GOT3 (cell line): ENCODE measurements around the gene CERT1.

Source experiments
- DNase-seq: peaks from one replicate; lab custom pipeline; 2025; ENCODE audit warnings: mixed read lengths; lab: John Stamatoyannopoulos, UW

CERT1 gene

DNA sequence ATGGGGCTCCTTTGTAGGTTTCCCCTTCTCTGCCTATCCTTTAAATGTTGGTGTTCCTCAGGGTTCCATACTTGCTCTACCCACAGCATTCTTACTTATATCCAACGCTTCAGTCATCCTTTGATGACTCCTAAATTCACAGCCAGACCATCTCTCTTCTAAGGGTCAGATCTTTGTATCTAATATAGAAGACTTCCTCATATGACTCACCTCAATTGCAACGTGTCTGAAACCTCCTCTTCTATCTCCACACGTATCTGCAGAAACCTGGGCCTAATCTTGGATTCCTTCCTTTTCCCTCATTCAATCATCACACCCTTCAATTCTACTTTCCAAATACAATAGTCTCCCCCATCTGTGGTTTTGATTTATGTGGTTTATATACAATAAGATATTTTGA is 106.1 kb downstream of the CERT1 start:
- DNase-seq: no peak

DNA sequence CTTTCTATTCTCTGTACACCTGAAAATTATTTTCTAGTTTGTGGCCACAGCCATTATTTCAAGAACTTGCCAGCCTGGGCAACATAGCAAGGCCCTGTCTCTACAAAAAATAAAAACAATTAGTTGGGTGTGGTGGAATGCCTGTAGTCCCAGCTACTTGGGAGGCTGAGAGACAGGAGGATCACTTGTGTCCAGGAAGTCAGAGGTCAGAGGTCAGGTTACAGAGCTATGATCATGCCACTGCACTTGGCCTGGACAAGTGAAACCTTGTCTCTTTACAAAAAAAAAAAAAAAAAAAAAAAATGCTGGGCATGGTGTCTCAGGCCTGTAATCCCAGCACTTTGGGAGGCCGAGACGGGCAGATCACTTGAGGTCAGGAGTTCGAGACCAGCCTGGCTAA is 116.2 kb downstream of the CERT1 start:
- no peak for DNase-seq

DNA sequence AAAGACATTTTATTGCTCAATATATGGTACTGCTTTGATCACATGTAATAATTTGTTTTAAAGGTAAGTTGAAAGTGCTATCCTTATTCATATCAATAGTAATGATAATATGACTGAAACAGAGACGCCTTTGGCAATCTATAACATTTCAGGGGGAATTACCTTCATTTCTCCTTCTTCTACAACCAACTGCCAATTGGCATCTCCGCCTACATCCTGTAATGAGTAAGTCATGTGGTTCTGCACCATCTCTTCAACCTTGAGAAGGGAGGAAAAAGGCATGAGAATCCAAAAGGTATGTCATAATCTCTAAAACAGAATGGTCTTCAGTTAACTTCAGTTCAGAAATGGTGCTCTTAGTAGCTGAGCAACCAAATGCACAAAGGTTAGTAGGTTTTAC is 122.0 kb downstream of the CERT1 start:
- DNase-seq: no peak

DNA sequence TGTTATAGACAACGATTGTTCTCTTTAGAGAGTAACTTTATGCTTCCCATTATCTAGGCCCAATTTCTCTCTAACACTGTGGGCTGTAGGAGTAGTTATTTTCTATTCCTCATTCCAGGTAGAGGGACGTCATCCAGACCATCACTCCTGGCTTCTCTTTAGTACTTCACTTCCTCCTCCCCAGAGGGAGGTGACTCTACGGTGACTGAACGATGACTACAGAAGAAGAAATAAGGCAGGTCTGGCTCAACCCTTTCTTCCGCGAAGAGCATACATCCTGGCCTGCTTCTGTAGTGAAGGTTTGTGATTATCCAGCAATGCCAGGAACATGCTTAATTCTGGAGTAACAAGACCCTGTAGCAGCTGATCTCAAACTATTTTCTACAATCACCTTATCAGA is 123.6 kb downstream of the CERT1 start:
- no peak for DNase-seq

DNA sequence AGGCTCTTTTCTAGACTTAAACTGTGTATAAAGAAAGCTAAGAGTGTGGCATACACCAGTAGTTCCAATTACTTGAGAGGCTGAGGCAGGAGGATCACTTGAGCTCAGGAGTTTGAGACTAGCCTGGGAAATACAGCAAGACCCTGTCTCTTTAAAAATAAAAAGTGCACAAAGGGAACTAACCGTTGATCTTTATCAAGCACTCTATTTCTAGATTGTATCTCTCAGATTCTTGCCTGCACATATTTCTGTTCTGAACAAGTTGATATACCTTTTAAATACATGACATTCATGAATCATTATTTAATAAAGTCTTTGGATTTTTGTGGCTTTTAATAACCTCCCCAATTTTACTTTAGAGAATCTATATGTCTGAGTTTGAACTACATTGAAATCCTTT is 127.2 kb downstream of the CERT1 start:
- DNase-seq: no peak

GRCh38 chr5:75381456-75381855 is 130.0 kb downstream of the CERT1 start:
- DNase-seq: no peak

DNA sequence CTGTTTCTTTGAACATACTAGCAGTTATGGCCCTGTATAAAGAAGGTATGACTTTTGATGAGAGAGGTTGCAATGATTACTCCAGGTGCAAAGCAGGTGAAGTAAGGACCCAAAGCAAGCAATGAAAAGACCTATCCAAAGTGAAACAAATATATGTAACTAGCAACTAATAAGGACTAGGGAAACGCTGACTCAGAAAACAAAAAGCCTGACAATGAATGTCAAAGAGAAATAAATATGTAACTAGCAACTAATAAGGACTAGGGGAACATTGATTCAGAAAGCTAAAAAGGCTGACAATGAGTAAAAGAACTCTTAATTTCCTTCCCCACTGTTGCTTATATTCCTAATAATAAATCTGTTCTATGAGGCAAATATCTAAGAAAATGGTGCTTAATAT is 131.3 kb downstream of the CERT1 start:
- DNase-seq: no peak

- DNase-seq: no peak
Measured at GRCh38 chr5:75375414-75375813, 136.0 kb downstream of the CERT1 start.

- no peak for DNase-seq
Measured at GRCh38 chr5:75374394-75374814, 137.0 kb downstream of the CERT1 start.

- no peak for DNase-seq
Measured at GRCh38 chr5:75373862-75374261, 137.6 kb downstream of the CERT1 start.

DNA sequence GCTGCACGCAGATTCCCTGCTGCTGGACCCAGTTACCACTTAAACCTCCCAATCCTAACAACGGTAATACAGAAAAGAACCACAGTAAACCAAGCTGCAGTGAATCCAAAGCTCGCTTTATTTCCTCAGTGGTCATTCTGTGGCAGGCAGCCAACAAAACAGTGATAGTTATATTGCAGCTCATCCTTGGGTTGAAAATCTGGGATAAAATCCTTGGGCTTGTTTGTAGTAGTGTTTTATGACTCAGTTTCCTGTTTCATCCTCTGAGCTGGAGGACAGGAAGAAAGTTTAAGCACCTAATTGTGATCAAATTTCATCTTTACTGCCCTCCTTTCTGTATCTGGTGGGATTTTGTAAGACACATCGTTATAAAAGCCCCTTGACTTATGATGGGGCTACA is 143.0 kb downstream of the CERT1 start:
- no peak for DNase-seq

GRCh38 chr5:75367401-75367800 is 144.0 kb downstream of the CERT1 start:
- DNase-seq: no peak

DNA sequence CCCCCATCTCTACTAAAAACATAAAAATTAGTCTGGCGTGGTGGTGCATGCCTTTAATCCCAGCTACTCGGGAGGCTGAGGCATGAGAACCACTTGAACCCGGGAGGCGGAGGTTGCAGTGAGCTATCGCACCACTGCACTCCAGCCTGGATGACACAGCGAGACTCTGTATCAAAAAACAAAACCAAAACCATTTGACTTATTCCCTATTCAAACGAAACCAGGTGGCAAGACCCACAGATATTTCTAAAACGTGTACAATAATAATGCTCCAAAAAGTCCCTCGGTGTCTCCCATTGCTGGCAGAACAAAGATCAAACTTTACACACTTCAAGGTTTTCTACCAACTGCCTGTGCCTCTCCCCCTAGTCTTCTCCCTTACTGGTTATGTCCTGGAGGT is 144.6 kb downstream of the CERT1 start:
- no peak for DNase-seq

- no peak for DNase-seq
Measured at GRCh38 chr5:75365740-75366139, 145.7 kb downstream of the CERT1 start.

DNA sequence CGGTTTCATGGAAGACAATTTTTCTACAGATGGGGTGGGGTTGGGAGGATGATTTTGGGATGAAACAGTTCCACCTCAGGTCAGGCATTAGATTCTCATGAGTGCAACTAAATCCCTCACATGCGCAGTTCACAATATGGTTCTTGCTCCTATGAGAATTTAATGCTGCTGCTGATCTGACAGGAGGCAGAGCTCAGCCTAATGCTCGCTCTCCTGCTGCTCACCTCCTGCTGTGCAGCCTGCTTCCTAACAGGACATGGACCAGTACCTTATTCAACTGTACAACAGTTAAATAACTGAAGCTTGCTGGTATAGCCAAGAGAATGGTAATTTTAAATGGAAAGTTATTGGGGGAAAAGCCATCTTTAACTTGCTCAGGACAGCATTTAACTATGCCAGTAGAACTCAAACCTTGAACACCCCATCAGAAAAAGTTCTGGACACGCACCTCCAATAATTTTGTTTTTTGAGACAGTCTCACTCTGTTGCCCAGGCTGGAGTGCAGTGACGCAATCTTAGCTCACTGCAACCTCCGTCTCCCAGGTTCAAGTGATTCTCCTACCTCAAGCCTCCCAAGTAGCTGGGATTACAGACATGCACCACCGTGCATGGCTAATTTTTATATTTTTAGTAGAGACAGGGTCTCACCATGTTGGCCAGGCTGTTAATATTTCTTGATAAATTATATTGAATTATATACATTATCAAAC is 146.7 kb downstream of the CERT1 start:
- no peak for DNase-seq

- no peak for DNase-seq
Measured at GRCh38 chr5:75363726-75364495, 147.5 kb downstream of the CERT1 start.

- no peak for DNase-seq
Measured at GRCh38 chr5:75363111-75363510, 148.3 kb downstream of the CERT1 start.

GRCh38 chr5:75362474-75362975 is 148.9 kb downstream of the CERT1 start:
- DNase-seq: no peak

DNA sequence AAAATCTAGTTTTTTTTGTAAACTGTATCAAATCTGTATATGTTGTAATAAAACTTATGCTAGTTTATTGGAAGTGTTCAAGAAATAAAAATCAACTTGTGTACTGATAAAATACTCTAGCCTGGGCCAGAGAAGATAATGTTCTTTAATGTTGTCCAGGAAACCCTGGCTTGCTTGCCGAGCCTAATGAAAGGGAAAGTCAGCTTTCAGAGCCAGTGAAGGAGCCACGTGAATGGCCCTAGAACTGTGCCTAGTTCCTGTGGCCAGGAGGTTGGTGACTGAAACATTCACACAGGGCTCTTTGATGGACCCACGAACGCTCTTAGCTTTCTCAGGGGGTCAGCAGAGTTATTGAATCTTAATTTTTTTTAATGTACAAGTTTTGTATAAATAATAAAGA is 150.1 kb downstream of the CERT1 start:
- DNase-seq: no peak

DNA sequence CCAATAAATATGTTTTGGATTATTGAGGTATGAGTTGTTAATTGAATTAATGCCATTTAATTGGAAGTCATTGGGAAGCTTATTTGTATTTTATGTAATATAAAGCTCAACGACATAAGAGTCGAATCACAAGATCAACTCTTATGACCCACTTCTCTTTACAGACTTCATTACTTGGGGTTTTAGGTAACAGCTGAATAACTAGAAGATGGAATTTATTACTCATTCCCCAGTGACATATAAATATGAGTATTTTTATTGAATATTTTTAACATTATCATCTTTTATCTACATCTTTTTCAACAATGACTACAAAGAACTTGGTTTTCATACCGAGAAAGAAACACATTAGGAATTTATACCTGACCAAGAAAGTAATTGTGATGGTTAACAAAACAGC is 153.3 kb downstream of the CERT1 start:
- DNase-seq: no peak

DNA sequence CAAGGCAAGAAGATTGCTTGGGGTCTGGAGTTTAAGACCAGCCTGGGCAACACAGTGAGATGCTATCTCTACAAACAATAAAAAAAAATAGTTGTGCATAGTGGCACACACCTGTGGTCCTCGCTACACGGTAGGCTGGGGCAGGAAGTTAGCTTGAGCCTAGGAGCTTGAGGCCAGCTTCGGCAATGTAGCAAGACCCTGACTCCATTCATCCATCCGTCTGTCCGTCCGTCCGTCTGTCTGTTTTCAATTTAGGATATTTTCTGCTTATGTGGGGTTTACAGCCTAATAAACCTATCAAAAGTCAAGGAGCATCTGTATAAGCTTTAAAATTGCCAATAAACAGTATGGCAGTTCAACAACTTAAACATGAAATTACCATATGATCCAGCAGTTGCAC is 154.7 kb downstream of the CERT1 start:
- no peak for DNase-seq

DNA sequence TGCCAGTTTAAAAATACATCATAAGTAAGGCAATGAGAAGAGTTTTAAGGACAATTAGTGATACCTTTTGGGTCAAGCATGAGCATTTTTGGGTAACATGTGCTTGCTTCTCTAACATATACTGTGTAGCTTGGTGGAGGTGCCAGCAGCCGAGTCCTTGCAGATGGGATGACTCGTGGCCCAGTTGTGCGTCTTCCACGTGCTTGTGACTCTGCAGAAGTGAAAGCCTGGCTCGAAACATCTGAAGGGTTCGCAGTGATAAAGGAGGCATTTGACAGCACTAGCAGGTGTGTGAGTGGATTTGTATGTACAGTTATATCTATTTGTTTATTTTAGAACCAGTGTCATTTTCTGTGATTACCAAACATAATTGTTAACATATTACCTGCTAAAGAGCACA is 156.2 kb downstream of the CERT1 start:
- DNase-seq: no peak

DNA sequence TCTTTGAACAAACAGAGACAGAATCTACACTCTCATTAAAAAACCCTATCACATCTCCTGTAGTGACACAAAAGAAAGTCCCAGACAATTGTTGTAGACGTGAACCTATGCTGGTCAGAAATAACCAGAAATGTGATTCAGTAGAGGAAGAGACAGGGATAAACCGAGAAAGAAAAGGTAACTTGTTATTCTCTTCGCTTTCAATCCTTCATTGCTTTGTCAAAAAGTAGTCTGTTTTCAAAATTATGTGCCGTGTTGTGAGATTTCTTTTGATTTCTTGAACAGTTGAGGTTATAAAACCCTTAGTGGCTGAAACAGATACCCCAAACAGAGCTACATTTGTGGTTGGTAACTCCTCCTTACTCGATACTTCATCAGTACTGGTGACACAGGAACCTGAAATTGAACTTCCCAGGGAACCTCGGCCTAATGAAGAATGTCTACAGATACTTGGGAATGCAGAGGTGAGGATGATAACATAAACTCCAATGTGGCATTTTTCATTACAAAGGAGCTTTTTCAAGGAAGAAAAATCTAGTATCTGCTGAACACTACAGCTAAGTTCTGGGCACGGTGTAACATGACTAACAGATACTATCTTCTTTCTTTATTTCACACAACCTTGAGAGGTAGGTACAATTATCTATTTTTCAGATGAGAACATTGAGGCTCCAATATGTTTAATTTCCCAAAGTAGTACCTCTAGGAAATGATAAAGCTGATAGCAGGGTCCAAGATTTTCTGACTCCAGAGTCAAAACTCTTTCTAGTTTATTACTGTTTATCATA is 160.1 kb downstream of the CERT1 start:
- no peak for DNase-seq
